Dermis blood vessel endothelial cell (primary cell): Measurements from ENCODE around the gene CCDC90B. TPM values are rescaled to one million over a fixed set of nuclear protein-coding genes. Genes with fewer than 3 reads are reported as not detected.
"Not testable (repeated sequence)": the region's sequence is repeated elsewhere in the genome, so short reads cannot be mapped to it uniquely, and the experiment has no call there.

Source experiments
- DNase-seq: peaks from one replicate; pipeline ENCODE4 v3.0.0; 2010
- total RNA-seq: library from RNA; depleted of rRNA; stranded (reverse); fragments of >200 nt; gene quantifications from 2 replicates; pipeline ENCODE4 v1.2.3, GENCODE V29; 2014

The CCDC90B gene
- total RNA-seq, 1 donor from 2014 or later: 64.2 TPM

DNA sequence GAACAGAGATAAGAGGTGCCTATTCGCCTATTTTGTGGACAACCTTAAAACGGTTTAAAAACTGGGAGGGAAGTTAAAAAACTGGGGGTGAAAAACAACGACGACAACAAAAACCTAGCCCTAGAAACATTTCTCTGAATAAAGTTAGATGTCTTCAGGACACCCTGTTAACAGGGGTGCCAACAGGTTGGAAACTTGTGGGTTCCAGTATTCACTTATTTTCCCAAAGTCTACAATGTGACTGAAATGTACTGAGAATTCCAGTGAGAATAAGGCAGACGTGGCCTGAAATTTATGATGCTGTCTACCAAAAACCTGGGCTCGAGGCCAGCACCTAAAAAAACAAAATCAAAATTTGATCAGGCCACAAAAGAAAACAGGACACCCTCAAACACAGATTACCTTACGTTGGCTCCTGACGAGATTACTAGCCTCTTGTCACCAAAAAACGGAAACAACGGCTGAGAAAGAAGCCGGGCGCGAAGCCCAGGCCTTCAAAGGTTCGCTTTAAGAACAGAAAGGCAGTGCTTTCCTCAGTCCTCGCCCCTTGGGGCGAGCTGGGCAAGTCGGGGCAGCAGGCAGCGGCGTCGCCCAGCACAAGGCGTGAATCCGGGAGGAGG lies 906 bp downstream of the CCDC90B start:
- DNase-seq: no peak

DNA sequence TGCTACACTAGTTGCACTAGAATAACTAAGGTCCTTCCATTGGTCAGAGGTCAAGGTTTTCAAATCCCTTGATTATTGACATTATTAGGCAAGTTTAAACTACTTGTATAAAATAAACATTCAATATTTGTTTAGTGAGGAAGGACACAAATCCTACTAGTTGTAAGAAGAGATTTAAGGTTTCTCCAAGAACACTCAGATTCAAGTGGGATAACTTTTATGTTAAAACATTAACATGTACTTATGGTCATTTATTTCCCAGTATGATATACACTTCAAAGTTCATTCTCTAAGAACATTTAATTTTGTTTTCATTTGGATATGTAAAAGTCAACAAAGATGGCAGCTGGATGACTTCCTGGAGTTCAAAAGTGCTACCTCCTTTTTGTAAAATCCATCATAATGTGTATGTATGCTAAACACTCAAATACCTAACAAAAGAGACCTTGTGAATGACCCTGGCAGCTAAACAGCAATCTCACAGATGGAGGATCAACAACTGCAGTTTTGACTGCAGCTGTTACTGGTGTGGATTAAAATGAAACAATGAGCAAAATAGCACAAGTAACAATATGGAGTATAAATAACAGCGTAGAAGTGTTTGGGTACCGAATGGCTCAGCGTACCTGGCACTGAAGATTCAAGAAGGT lies 1.5 kb downstream of the CCDC90B start:
- DNase-seq: peak; percentile 18

DNA sequence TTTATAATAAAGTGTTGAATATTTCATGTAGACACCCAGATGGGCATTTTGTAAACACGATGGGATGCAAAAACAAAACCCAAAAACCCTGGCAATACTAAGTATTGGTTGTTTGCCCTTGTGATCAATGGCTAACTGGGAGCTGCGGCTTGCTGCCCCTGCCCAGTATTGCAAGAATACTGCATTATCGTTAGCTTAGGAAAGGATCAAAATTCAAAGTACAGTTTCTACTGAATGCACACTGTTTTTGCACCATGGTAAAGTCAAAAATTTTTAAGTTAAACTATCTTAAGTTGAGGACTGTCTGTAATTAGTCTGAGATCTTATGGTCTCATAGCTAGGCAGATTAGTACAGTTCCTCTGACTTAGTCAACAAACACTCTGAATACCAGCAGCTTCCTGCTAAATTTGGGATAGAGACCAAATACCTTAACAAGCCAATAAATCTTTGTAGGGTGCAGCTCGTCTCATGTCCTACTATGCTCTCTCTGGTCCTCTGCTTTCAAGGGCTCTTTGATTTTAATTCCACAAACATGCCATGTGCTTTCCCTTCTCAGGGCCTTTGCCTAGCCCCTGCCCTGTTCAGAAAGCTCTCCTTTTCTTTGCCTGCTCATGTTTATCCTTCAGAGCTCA lies 4.0 kb downstream of the CCDC90B start:
- DNase-seq: no peak

DNA sequence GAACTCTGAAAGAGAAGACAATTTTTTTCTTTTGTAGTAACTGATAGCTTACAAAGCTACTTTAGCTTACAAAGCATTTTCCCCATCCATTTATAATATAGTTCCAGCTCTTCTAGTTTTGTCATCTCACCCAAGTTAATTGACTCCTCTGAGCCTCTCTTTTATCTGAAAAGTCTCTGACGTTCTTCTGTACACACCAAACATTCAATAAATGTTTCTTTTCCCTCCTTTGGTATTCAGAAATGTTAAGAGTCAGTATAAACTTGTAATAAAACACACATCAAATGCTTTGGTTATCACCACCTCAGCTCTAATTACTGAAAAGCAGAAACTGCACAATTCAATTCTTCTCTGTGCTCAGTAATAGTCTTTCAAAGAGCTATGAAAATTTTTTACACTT lies 5.9 kb downstream of the CCDC90B start:
- DNase-seq: no peak

GRCh38 chr11:83278351-83278750 lies 7.8 kb downstream of the CCDC90B start:
- DNase-seq: no peak

GRCh38 chr11:83275888-83276641 lies 10.1 kb downstream of the CCDC90B start:
- DNase-seq: no peak

GRCh38 chr11:83272627-83273026 lies 13.5 kb downstream of the CCDC90B start:
- no peak for DNase-seq

DNA sequence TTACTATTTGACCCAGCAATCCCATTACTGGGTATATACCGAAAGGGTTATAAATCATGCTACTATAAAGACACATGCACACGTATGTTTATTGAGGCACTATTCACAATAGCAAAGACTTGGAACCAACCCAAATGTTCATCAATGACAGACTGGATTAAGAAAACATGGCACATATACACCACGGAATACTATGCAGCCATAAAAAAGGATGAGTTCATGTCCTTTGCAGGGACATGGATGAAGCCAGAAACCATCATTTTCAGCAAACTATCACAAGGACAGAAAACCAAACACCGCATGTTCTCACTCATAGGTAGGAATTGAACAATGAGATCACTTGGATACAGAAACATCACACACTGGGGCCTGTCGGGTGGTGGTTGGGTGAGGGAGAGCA lies 14.4 kb downstream of the CCDC90B start:
- DNase-seq: not testable (repeated sequence)

DNA sequence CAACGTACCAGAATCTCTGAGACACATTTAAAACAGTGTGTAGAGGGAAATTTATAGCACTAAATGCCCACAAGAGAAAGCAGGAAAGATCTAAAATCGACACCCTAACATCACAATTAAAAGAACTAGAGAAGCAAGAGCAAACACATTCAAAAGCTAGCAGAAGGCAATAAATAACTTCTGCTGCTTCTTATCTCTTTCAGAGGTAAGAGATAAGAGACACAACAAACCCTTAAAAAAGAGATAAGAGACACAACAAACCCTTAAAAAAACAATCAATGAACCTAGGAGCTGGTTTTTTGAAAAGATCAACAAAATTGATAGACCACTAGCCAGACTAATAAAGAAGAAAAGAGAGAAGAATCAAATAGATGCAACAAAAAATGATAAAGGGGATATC lies 17.1 kb downstream of the CCDC90B start:
- DNase-seq: not testable (repeated sequence)

GRCh38 chr11:83265331-83265730 lies 20.8 kb downstream of the CCDC90B start:
- DNase-seq: no peak

GRCh38 chr11:83259559-83259958 lies 26.6 kb downstream of the CCDC90B start:
- DNase-seq: no peak

- DNase-seq: peak; percentile 72
Observed at GRCh38 chr11:83257761-83258168, 28.4 kb downstream of the CCDC90B start.

- no peak for DNase-seq
Observed at GRCh38 chr11:83256602-83257340, 29.4 kb downstream of the CCDC90B start.

- DNase-seq: no peak
Observed at GRCh38 chr11:83255366-83255765, 30.8 kb downstream of the CCDC90B start.

DNA sequence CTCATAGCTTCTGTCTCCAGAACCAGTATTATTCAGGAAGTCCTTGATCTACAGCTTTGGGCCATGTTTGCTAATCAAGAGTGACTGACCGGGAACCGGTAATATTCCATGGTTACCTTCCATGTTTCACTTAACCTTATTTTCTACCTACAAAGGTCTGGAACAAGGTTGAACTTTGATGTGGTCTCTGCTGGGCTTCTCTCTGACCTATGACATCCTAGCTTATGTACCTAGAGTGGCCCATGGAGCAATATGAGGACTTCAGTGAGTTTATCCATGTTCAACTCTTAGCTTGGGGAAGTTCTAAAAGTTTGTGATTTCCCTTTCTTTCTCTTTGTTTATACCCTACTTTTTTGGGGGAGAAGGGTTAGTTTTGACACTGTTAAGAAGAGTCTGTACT lies 33.2 kb downstream of the CCDC90B start:
- no peak for DNase-seq

DNA sequence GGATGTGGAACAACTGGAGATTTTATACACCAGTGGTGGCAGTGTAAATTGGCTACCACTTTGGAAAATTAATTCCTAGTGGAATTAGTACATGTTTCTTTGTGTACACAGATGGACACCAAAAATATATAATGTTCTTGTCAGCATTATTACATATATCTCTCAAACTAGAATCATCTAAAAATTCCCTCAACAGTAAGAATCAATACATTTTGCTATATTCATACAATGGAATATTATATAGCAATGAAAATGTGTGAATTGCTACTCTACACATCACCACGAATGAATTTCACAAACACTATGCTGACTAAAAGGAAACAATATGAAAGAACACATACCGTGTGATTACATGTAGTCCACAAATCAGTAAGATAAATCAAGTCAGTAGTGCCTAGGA lies 33.9 kb downstream of the CCDC90B start:
- DNase-seq: no peak

- peak; percentile 77 for DNase-seq
Observed at GRCh38 chr11:83249972-83250593, 36.1 kb downstream of the CCDC90B start.

GRCh38 chr11:83249445-83249844 lies 36.7 kb downstream of the CCDC90B start:
- DNase-seq: no peak

DNA sequence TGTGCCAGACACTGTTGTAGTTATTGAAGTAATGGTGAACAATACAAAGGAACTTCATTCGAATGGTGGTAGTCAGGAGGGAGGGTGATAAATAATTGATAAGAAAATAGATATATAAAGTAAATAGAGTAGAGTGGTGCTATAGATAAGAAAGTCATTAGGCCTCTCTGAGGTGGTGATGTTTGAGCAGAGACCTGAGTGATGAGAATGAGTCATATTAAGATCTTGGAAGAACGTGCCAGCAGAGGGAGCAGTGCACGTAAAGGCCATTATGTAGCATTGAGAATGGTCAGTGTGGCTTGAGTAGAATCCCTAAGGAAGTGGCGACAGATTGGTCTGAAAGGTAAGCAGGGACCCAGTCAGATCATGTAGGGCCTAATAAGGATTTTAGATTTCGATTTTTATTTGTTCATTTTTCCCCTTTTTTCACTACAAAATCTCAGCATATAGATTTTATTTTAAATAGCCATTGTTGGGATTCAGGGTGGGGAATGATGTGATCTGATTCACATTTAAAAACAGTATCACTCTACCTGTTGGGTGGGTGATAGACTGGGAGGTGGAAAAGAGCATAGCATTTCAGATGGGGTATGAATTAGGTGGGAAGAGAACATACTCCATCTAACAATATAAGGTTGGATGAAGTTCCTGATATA lies 44.7 kb downstream of the CCDC90B start:
- DNase-seq: peak; percentile 82

GRCh38 chr11:83238111-83238510 lies 48.1 kb downstream of the CCDC90B start:
- DNase-seq: no peak

DNA sequence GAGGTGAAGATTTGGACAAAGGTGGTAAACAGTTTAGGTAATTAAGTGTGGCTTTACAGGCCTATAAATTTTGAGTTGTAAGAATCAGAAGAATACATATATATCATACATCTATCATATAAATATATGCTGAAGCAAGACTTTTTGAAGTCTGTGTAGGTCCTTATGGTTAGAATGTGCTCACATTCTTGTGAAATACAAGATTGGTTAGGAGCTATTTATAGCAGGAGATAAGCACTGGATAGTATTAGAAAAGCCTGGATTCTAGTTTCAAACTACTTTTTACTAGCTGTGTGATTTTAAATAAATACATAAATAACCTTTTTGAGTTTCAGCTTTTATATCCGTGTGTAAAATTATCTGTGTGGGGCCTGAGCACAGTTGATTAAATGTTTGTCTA lies 50.3 kb downstream of the CCDC90B start:
- DNase-seq: no peak

DNA sequence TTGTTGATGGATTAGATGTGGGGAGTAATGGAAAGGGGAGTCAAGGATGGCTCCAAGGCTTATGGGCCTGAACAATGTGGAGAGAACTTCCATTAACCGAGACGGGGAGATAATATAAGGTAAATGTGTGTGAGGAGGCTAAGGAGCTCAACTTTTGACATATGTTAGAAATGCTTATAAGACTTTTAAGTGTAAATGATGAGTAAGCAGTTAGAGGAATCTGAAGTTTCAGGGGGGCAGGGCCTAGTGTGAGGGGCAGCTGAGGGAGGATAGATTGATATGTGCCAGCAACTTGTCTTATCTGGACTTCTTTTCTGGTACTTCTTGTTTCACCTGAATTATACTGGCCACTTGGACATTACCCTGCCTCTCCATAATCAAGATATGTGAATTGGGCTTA lies 62.7 kb downstream of the CCDC90B start:
- DNase-seq: no peak
